ENCODE data around the gene FRMD4A.

DNA sequence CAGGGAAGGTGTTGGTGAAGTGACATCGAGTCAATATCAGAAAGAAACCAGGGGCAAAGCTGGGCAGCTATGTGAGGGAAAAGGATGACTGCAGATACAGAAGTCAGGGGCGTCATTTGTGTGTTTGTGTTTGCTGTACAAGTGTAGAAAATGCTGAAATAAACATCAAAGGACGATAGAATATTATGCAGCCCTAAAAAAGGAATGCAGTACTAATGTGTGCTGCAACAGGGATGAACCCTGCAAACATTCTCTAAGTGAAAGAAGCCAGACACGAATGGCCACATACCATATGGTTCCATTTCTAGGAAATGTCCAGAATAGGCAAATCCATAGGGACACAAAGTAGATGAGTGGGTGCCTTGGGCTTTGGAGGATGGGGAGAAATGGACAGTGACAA is 610.0 kb downstream of the FRMD4A start:
- TF ChIP-seq, protein P1, sequence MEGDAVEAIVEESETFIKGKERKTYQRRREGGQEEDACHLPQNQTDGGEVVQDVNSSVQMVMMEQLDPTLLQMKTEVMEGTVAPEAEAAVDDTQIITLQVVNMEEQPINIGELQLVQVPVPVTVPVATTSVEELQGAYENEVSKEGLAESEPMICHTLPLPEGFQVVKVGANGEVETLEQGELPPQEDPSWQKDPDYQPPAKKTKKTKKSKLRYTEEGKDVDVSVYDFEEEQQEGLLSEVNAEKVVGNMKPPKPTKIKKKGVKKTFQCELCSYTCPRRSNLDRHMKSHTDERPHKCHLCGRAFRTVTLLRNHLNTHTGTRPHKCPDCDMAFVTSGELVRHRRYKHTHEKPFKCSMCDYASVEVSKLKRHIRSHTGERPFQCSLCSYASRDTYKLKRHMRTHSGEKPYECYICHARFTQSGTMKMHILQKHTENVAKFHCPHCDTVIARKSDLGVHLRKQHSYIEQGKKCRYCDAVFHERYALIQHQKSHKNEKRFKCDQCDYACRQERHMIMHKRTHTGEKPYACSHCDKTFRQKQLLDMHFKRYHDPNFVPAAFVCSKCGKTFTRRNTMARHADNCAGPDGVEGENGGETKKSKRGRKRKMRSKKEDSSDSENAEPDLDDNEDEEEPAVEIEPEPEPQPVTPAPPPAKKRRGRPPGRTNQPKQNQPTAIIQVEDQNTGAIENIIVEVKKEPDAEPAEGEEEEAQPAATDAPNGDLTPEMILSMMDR (IDR thresholded peaks at IDR 0.05) = no peak
- no peak for TF ChIP-seq POLR2A (IDR thresholded peaks at IDR 0.05)

All from testis (tissue), 2 donors.